Mammary epithelial cell (primary cell): ENCODE results near the gene ZNF276.
"Not testable (repeated sequence)": the region's sequence is repeated elsewhere in the genome, so short reads cannot be mapped to it uniquely, and the experiment has no call there.

Experiments used
- CTCF ChIP-seq, 2 donors: IDR thresholded peaks in 1 of 2; conservative IDR thresholded peaks in 1 of 2; 2 replicates each; pipeline ENCODE4 v1.5.1; 2011 to 2012; ENCODE audit warnings: inconsistent platforms in 2 of 2, low read length in 2 of 2, mild to moderate bottlenecking in 2 of 2, control low read depth in 1 of 2, low read depth in 1 of 2; ENCODE audit not compliant: insufficient read depth in 1 of 2; ENCODE audit errors: extremely low read depth in 1 of 2
- EZH2 ChIP-seq: IDR thresholded peaks from 2 replicates; pipeline ENCODE4 v1.6.1; 2012; ENCODE audit warnings: low read length, inconsistent platforms, borderline replicate concordance

- not testable (repeated sequence) for TF ChIP-seq CTCF (conservative IDR thresholded peaks at IDR 0.05 in 1 of 2, IDR thresholded peaks at IDR 0.05 in 1 of 2; ENCODE audit: extremely low read depth in 1 of 2, insufficient read depth in 1 of 2, low read depth in 1 of 2, low read length in 2 of 2); EZH2
These were observed 26.6 kb upstream of the ZNF276 start for GRCh38 chr16:89694784-89695085.
